MG63 (cell line): ENCODE data around the gene GALNT12. TPM values are rescaled to one million over a fixed set of nuclear protein-coding genes. Genes with fewer than 3 reads are reported as not detected.
A peak's percentile ranks its signal among the peaks of the same experiment; 100 is the strongest.

ENCODE experiments used
- DNase-seq: peaks from one replicate; pipeline ENCODE4 v3.0.0-alpha.2; 2020
- H3K27me3 ChIP-seq: fragments of 250-450 bp; sonication (Bioruptor Pico); 2 replicates; pipeline ENCODE4 v1.5.1; 2020; ENCODE audit warnings: mild to moderate bottlenecking, moderate library complexity
- H3K36me3 ChIP-seq: fragments of 250-450 bp; sonication (Bioruptor Pico); 2 replicates; pipeline ENCODE4 v1.5.1; 2020; ENCODE audit warnings: mild to moderate bottlenecking, moderate library complexity
- H3K4me3 ChIP-seq: fragments of 250-450 bp; sonication (Bioruptor Pico); 2 replicates; pipeline ENCODE4 v1.5.1; 2020; ENCODE audit warnings: mild to moderate bottlenecking, moderate library complexity
- H3K9me3 ChIP-seq: fragments of 250-450 bp; sonication (Bioruptor Pico); 2 replicates; pipeline ENCODE4 v1.5.1; 2020; ENCODE audit warnings: mild to moderate bottlenecking, moderate library complexity
- total RNA-seq: library from RNA; depleted of rRNA; stranded (reverse); fragments of >200 nt; shearing (Covaris generic); gene quantifications from 2 replicates; pipeline ENCODE4 v1.2.3, GENCODE V29; 2014; ENCODE audit warnings: low replicate concordance; rRNA removed

GALNT12 gene
- 0.22 and 0.99 TPM in 2 replicates for total RNA-seq

GRCh38 chr9:98807070-98807813, at the start of gene GALNT12:
TSS of gene GALNT12 (plus strand) at chr9:98807670. CDS start at chr9:98807699, 29 bp downstream.
- peak within 1 kb of the TSS; percentile 34 for H3K4me3 ChIP-seq
- no peaks in the 10 kb centered on the region for H3K27me3 ChIP-seq
- peak; percentile 34 for DNase-seq
- H3K36me3 ChIP-seq: no peaks in the 10 kb centered on the region
- H3K9me3 ChIP-seq: no peaks in the 10 kb centered on the region

- H3K9me3 ChIP-seq: peaks cover 14% of the 10 kb centered on the region
- no peak overlapping the region for H3K4me3 ChIP-seq
- no peak for DNase-seq
- no peaks in the 10 kb centered on the region for H3K27me3 ChIP-seq
- H3K36me3 ChIP-seq: peaks cover 51% of the 10 kb centered on the region
Measured at GRCh38 chr9:98760231-98760630, 47.2 kb upstream of the GALNT12 start.

GRCh38 chr9:98763986-98764745, 43.3 kb upstream of the GALNT12 start:
- H3K4me3 ChIP-seq: no peak overlapping the region
- no peak for DNase-seq
- no peaks in the 10 kb centered on the region for H3K27me3 ChIP-seq
- H3K9me3 ChIP-seq: peaks cover 8% of the 10 kb centered on the region
- peaks cover 53% of the 10 kb centered on the region for H3K36me3 ChIP-seq

- DNase-seq: no peak
Measured at GRCh38 chr9:98765256-98765655, 42.2 kb upstream of the GALNT12 start.

GRCh38 chr9:98766586-98766985, 40.9 kb upstream of the GALNT12 start:
- no peak overlapping the region for H3K4me3 ChIP-seq
- no peak for DNase-seq
- H3K36me3 ChIP-seq: peaks cover 66% of the 10 kb centered on the region
- no peaks in the 10 kb centered on the region for H3K27me3 ChIP-seq
- peaks cover 8% of the 10 kb centered on the region for H3K9me3 ChIP-seq

More at GRCh38 chr9:98765256-98765655, 42.2 kb upstream of the GALNT12 start:
- peaks cover 8% of the 10 kb centered on the region for H3K9me3 ChIP-seq
- H3K27me3 ChIP-seq: no peaks in the 10 kb centered on the region
- no peak overlapping the region for H3K4me3 ChIP-seq
- peaks cover 52% of the 10 kb centered on the region for H3K36me3 ChIP-seq

GRCh38 chr9:98767196-98767595, 40.3 kb upstream of the GALNT12 start:
- Histone ChIP-seq H3K36me3 (peaks cover 70% of the 10 kb centered on the region), H3K4me3 (no peak overlapping the region), H3K9me3 (peaks cover 8% of the 10 kb centered on the region), H3K27me3 (no peaks in the 10 kb centered on the region)
- DNase-seq: no peak

- Histone ChIP-seq H3K4me3 (no peak overlapping the region), H3K36me3 (peaks cover 72% of the 10 kb centered on the region), H3K27me3 (no peaks in the 10 kb centered on the region), H3K9me3 (peaks cover 8% of the 10 kb centered on the region)
- no peak for DNase-seq
Measured at GRCh38 chr9:98767915-98768314, 39.6 kb upstream of the GALNT12 start.

- Histone ChIP-seq H3K27me3 (no peaks in the 10 kb centered on the region), H3K36me3 (peaks cover 72% of the 10 kb centered on the region), H3K9me3 (peaks cover 8% of the 10 kb centered on the region), H3K4me3 (no peak overlapping the region)
- no peak for DNase-seq
Measured at GRCh38 chr9:98768344-98768743, 39.1 kb upstream of the GALNT12 start.

GRCh38 chr9:98770717-98771116, 36.8 kb upstream of the GALNT12 start:
- H3K9me3 ChIP-seq: no peaks in the 10 kb centered on the region
- H3K27me3 ChIP-seq: no peaks in the 10 kb centered on the region
- peaks cover 61% of the 10 kb centered on the region for H3K36me3 ChIP-seq
- no peak overlapping the region for H3K4me3 ChIP-seq
- DNase-seq: no peak

- DNase-seq: no peak
- no peaks in the 10 kb centered on the region for H3K9me3 ChIP-seq
- H3K36me3 ChIP-seq: peaks cover 55% of the 10 kb centered on the region
- H3K27me3 ChIP-seq: no peaks in the 10 kb centered on the region
- no peak overlapping the region for H3K4me3 ChIP-seq
Measured at GRCh38 chr9:98771209-98771874, 36.1 kb upstream of the GALNT12 start.

- Histone ChIP-seq H3K4me3 (no peak overlapping the region), H3K27me3 (no peaks in the 10 kb centered on the region), H3K36me3 (peaks cover 46% of the 10 kb centered on the region), H3K9me3 (no peaks in the 10 kb centered on the region)
- no peak for DNase-seq
Measured at GRCh38 chr9:98772364-98773155, 34.9 kb upstream of the GALNT12 start.

GRCh38 chr9:98773721-98774120, 33.7 kb upstream of the GALNT12 start:
- no peaks in the 10 kb centered on the region for H3K9me3 ChIP-seq
- peaks cover 43% of the 10 kb centered on the region for H3K36me3 ChIP-seq
- H3K27me3 ChIP-seq: no peaks in the 10 kb centered on the region
- H3K4me3 ChIP-seq: no peak overlapping the region
- no peak for DNase-seq

GRCh38 chr9:98774746-98775145, 32.7 kb upstream of the GALNT12 start:
- Histone ChIP-seq H3K9me3 (no peaks in the 10 kb centered on the region), H3K36me3 (peaks cover 40% of the 10 kb centered on the region), H3K27me3 (no peaks in the 10 kb centered on the region), H3K4me3 (no peak overlapping the region)
- DNase-seq: peak; percentile 25

GRCh38 chr9:98775831-98776441, 31.5 kb upstream of the GALNT12 start:
- H3K27me3 ChIP-seq: no peaks in the 10 kb centered on the region
- H3K9me3 ChIP-seq: no peaks in the 10 kb centered on the region
- H3K36me3 ChIP-seq: peaks cover 29% of the 10 kb centered on the region
- peak; percentile 35 for DNase-seq
- no peak overlapping the region for H3K4me3 ChIP-seq

GRCh38 chr9:98777618-98778017, 29.9 kb upstream of the GALNT12 start:
- no peaks in the 10 kb centered on the region for H3K27me3 ChIP-seq
- no peaks in the 10 kb centered on the region for H3K9me3 ChIP-seq
- H3K36me3 ChIP-seq: peaks cover 23% of the 10 kb centered on the region
- no peak overlapping the region for H3K4me3 ChIP-seq
- DNase-seq: no peak

- Histone ChIP-seq H3K27me3 (no peaks in the 10 kb centered on the region), H3K36me3 (peaks cover 19% of the 10 kb centered on the region), H3K4me3 (no peak overlapping the region), H3K9me3 (no peaks in the 10 kb centered on the region)
- no peak for DNase-seq
Measured at GRCh38 chr9:98778251-98778650, 29.2 kb upstream of the GALNT12 start.
